ENCODE results near the gene MED12L.

DNA sequence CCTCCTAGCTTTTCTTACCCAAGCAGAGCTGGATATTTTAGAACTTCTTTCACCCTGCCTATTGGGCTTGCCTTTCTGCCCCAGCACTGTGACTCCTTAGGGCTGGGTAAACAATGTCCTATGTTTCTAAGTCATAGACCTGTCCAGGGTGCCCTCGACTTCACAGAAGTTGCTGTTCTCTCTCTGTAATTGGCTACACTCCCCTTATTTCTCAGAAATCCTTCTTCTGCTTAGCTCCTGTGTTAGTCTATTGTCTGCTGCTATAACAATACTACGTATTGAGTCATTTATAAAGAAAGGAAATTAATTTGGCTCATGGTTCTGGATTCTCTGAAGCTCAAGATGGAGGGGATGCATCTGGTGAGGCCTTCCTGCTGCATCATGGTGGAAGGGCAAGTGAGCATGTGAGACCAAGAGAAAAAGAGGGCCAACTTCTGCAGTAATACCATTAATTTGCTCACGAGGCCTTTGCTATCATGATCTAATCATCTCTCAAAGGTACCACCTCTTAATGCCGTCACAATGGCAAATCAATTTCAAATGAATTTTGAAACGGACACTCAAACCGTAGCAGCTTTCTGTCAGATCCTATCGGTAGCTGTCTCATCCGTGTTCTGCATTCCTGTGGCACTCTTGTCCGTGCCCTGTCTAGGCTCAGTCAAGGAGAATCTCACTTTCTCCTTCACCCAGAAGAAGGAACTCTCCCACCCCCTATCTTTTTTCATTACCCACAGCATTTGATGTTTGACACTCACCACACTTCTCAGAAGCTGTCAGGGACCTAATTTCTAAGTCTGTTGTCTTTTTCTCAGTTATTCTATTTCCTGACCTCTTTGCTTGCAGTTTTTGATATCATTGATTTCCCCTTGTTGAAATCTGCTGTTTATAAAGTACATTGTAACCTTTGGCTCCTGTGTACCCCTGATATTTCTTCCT is 139.8 kb downstream of the MED12L start:
- TF ChIP-seq, protein P1, sequence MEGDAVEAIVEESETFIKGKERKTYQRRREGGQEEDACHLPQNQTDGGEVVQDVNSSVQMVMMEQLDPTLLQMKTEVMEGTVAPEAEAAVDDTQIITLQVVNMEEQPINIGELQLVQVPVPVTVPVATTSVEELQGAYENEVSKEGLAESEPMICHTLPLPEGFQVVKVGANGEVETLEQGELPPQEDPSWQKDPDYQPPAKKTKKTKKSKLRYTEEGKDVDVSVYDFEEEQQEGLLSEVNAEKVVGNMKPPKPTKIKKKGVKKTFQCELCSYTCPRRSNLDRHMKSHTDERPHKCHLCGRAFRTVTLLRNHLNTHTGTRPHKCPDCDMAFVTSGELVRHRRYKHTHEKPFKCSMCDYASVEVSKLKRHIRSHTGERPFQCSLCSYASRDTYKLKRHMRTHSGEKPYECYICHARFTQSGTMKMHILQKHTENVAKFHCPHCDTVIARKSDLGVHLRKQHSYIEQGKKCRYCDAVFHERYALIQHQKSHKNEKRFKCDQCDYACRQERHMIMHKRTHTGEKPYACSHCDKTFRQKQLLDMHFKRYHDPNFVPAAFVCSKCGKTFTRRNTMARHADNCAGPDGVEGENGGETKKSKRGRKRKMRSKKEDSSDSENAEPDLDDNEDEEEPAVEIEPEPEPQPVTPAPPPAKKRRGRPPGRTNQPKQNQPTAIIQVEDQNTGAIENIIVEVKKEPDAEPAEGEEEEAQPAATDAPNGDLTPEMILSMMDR (IDR thresholded peaks at IDR 0.05) = no peak
- TF ChIP-seq POLR2A (IDR thresholded peaks at IDR 0.05) (no peak), EP300 (IDR thresholded peaks at IDR 0.05) (no peak)

Data from ovary (tissue), 3 donors.